ENCODE results near the gene CLDN20.

Gene CLDN20

GRCh38 chr6:155244434-155244833, 19.4 kb upstream of the CLDN20 start:
- in situ Hi-C loops (cut with MboI; ENCODE audit: low sequenced_read_pairs): no loop called here

DNA sequence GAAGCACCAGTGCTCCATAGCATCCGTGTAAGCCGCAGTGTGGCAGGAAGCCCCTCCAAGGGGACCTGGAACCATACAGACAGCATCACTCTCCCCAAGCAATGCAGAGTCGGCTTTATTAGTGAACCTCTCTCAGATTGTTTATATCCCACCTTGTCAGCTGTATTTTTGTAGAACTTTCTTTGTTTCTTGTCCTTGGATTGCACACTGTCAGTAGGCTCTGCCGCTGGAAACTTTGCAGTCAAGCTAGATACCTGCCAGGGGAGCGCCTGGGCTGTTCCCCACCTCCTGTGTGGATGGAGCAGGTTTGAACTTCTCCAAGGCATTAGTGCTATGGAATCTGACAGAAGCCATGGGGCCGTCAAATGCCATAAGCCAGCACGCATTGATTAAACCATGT, 18.6 kb upstream of the CLDN20 start:
- in situ Hi-C loops (cut with MboI; ENCODE audit: low sequenced_read_pairs): no loop called here

- in situ Hi-C loops (cut with MboI; ENCODE audit: low sequenced_read_pairs): no loop called here
Observed at GRCh38 chr6:155245831-155246230, 18.0 kb upstream of the CLDN20 start.

- in situ Hi-C loops (cut with MboI; ENCODE audit: low sequenced_read_pairs): no loop called here
Observed at GRCh38 chr6:155246825-155247224, 17.0 kb upstream of the CLDN20 start.

GRCh38 chr6:155247618-155248007, 16.2 kb upstream of the CLDN20 start:
- in situ Hi-C loops (cut with MboI; ENCODE audit: low sequenced_read_pairs): no loop called here

DNA sequence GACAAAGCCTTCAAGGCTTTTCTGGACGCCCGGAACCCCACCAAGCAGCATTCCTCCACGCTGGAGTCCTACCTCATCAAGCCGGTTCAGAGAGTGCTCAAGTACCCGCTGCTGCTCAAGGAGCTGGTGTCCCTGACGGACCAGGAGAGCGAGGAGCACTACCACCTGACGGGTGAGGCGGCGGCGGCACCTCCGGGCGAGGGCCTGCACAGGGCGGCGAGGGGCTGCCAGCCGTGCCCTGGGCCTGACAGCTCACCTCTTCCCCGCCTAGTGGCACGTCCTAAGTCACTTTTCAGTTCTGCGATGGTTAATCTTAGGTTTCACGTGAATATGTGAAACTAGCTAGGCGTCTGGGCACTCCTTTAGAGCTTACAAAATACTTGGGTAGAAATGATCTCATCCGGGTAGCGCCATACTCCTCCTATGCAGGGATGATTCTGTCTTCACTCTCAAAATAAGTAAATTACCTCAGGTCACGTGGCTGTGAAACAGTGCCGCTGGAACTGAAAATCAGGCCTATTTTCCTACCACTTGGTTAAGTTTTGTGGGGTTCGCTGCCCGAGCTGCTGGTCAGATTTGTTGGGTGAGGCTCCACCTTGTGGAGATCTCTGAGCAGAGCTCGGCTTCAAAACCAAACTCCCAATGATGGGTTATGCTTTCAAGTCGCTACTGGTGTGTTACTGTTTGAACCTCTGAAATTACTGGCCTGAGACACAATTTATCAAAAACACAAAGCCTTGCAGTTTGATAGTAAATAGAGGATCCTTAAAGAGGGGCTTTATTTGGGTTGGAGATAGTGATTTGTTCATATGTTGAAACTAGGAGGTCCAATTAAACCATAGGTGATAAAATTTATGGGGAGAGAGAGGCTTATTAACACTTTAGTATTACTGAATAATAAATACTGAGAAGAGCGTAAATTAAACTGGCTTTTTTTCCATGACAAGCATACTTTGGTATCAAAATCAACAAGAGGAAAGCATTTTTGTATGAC, 15.5 kb upstream of the CLDN20 start:
- in situ Hi-C loops (cut with MboI; ENCODE audit: low sequenced_read_pairs): no loop called here

GRCh38 chr6:155250701-155251381, 13.0 kb upstream of the CLDN20 start:
- in situ Hi-C loops (cut with MboI; ENCODE audit: low sequenced_read_pairs): no loop called here

GRCh38 chr6:155252581-155252980, 11.2 kb upstream of the CLDN20 start:
- in situ Hi-C loops (cut with MboI; ENCODE audit: low sequenced_read_pairs): no loop called here

GRCh38 chr6:155253337-155253736, 10.5 kb upstream of the CLDN20 start:
- in situ Hi-C loops (cut with MboI; ENCODE audit: low sequenced_read_pairs): no loop called here

DNA sequence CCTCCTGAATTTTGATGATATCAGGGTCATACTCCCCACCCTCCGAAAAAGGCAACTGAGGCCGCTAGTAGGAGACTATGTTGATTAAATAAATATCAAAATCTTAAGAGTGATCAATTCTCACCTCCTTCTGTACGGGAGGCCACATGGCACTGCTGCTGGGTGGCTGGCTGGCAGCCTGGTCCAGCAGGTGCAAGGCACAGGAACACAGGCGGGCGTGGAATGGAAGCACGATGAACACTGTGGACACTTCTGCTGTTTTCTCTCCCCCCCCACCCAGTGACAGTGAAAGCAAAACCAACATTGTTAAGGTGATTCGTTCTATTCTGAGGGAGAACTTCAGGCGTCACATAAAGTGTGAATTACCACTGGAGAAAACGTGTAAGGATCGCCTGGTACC, 9.7 kb upstream of the CLDN20 start:
- in situ Hi-C loops (cut with MboI; ENCODE audit: low sequenced_read_pairs): no loop called here

DNA sequence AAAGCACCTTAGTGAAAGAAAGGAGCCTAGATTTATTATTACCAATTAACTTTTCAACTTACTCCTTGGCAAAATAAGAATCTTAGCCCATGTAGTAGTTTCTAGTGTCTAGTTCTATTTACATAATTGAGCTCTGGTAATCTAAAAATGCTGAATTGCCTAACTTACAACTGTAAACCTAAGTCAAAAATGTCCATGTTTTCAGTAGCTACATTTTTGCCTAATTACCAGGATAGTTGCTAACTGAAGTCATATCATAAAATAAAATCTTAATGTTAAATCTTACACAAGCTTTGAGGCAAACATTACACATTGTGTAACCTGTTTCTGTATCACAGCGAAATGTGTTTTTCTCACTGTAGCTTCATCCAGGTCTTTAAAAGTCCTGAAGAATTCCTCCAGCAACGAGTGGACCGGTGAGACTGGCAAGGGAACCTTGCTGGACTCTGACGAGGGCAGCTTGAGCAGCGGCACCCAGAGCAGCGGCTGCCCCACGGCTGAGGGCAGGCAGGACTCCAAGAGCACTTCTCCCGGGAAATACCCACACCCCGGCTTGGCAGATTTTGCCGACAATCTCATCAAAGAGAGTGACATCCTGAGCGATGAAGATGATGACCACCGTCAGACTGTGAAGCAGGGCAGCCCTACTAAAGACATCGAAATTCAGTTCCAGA, 7.6 kb upstream of the CLDN20 start:
- in situ Hi-C loops (cut with MboI; ENCODE audit: low sequenced_read_pairs): no loop called here

DNA sequence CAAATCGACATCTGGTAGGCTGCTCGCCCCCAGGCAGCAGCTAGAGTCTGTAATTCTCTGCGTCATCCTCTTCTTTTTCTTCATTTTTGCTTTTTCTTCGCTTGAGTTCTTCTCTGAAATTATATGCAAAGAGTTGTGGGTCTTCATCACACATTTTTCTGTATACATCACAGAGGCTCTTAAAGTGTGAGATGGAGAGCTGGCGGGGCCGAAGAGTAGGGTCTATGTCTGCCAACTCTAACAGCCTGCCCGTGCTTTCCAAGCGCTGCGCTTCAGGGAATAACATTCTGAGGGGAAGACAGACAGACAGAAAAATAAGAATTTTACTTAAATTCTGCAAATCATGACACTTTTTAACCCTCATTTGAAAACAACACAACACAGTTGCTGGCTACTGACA, 6.0 kb upstream of the CLDN20 start:
- in situ Hi-C loops (cut with MboI; ENCODE audit: low sequenced_read_pairs): no loop called here

DNA sequence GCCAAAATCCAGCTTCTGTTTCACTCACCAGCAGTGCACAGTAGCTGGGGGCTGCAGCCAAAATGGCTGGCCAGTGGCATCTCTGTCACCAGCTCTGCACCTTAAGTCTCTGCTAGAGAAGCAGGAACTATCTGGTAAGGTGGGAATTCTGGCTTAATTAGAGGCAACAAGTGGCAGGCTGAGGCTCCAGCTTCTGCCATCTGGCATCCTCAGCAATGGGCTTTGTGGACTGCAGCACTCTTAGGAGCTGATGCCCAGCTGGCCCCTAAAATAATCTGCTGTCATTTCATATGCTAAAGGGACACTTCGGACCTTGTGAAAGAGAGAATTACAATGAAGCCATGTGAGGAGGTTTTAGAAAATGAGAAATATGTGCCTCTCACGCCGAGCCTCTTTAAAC, 4.6 kb upstream of the CLDN20 start:
- in situ Hi-C loops (cut with MboI; ENCODE audit: low sequenced_read_pairs): no loop called here

GRCh38 chr6:155259897-155260296, 3.9 kb upstream of the CLDN20 start:
- in situ Hi-C loops (cut with MboI; ENCODE audit: low sequenced_read_pairs): no loop called here

DNA sequence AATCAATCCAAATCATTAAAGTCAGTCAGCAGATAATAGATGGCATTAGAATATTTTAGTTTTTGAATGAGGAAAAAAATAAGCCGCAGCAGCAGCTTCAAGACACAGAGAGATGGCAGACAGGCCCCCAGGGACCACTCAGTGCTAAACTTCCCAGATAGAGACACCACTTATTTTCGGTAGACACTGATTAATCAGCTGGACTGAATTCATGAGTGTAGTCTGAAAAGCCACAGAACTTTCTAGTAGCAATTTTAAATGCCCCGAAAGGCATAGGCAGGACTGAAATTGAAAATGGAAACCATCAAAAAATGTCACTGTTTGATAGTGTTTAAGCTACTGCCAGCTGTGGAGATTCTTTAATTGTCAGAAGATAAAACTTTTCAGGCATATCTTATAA, 3.1 kb upstream of the CLDN20 start:
- in situ Hi-C loops (cut with MboI; ENCODE audit: low sequenced_read_pairs): no loop called here

- in situ Hi-C loops (cut with MboI; ENCODE audit: low sequenced_read_pairs): no loop called here
Observed at GRCh38 chr6:155261111-155261900, 2.5 kb upstream of the CLDN20 start.

DNA sequence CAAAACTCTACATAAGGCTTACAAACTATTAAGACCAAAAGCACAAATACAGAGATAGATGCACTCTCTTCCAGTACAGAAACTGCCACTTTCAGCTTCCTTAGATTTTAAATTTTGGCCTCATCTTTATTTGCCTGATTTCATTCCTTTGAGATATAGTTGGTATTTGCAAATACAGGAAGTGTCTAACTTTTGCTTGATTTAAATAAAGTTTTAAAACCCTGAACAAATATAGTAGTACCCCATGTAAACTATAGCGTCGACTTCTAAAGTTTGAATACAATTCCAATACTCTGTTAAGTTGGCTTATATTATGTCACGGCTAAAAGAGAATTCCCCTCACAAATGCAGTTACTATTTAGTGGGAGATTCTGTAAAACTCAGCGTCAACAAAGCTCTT, 1.2 kb upstream of the CLDN20 start:
- in situ Hi-C loops (cut with MboI; ENCODE audit: low sequenced_read_pairs): no loop called here

DNA sequence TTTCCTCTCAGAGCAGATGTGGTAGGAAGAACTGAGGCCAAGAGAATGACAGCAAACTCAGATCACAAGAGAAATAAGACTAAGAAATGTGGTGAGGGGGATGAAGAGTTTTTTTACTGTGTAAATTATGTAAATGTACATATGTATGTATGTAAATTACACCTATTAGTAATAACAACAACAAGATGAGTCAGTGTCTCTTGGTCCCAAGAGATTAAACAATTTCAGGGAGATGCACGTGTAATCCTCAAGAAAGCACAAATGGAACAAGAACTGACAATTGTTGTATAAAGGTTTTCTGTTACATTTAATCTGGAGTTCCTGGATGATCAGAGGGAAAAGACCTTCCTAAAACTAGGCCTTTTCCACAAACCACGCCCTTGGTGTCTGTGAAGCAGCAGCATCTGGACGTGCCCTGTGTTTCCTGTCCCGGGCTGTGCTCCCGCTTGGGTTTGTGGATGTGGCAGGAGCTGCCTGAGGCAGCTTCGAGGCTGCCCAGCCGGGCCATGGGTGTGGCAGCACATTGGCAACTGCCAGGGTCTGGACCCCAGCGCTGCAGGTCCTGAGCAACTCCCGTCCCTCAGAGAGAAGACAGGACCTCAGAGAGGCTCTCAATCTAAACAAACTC, 994 bp downstream of the CLDN20 start:
- in situ Hi-C loops (cut with MboI; ENCODE audit: low sequenced_read_pairs): no loop called here

- in situ Hi-C loops (cut with MboI; ENCODE audit: low sequenced_read_pairs): no loop called here
Observed at GRCh38 chr6:155265843-155266535, 2.2 kb downstream of the CLDN20 start.

- in situ Hi-C loops (cut with MboI; ENCODE audit: low sequenced_read_pairs): no loop called here
Observed at GRCh38 chr6:155267411-155267810, 3.6 kb downstream of the CLDN20 start.
